ENCODE data around the gene TWIST1.

Gene TWIST1

GRCh38 chr7:19117091-19117869 lies at the start of gene TWIST1:
TWIST1 (minus strand) TSS chr7:19117636; CDS start chr7:19117321, 315 bp downstream.
- peak in 1 of 2 donors; percentile 7 for ATAC-seq

GRCh38 chr7:19161671-19162070 lies 44.2 kb upstream of the TWIST1 start:
- no peak for ATAC-seq

GRCh38 chr7:19146699-19147098 lies 29.3 kb upstream of the TWIST1 start:
- no peak for ATAC-seq

GRCh38 chr7:19145434-19146115 lies 28.1 kb upstream of the TWIST1 start:
- no peak for ATAC-seq

GRCh38 chr7:19144661-19145433 lies 27.4 kb upstream of the TWIST1 start, which contains the start of gene FERD3L:
FERD3L (minus strand) TSS chr7:19145421; CDS start chr7:19145362, 59 bp downstream.
- no peak for ATAC-seq

GRCh38 chr7:19143881-19144574 lies 26.6 kb upstream of the TWIST1 start:
- no peak for ATAC-seq

GRCh38 chr7:19139706-19140327 lies 22.4 kb upstream of the TWIST1 start:
- ATAC-seq: no peak

GRCh38 chr7:19133886-19134285 lies 16.4 kb upstream of the TWIST1 start:
- ATAC-seq: no peak

GRCh38 chr7:19133390-19133789 lies 16.0 kb upstream of the TWIST1 start:
- ATAC-seq: no peak

- no peak for ATAC-seq
Observed at GRCh38 chr7:19128856-19129255, 11.4 kb upstream of the TWIST1 start.

GRCh38 chr7:19121977-19122588 lies 4.6 kb upstream of the TWIST1 start:
- no peak for ATAC-seq

- ATAC-seq: no peak
Observed at GRCh38 chr7:19119870-19120486, 2.5 kb upstream of the TWIST1 start.

GRCh38 chr7:19119372-19119771 lies 1.9 kb upstream of the TWIST1 start:
- no peak for ATAC-seq

- ATAC-seq: no peak
Observed at GRCh38 chr7:19118636-19119371, 1.4 kb upstream of the TWIST1 start.

GRCh38 chr7:19117870-19118608 lies 603 bp upstream of the TWIST1 start:
- ATAC-seq: no peak

- no peak for ATAC-seq
Observed at GRCh38 chr7:19116121-19117090, 1.0 kb downstream of the TWIST1 start.

GRCh38 chr7:19114551-19114855 lies 2.9 kb downstream of the TWIST1 start:
- no peak for ATAC-seq

- no peak for ATAC-seq
Observed at GRCh38 chr7:19113855-19114550, 3.4 kb downstream of the TWIST1 start.
